Bronchial epithelial cell (primary cell): ENCODE measurements around the gene TTPAL. TPM values are rescaled to one million over a fixed set of nuclear protein-coding genes. Genes with fewer than 3 reads are reported as not detected.

Experiments
- DNase-seq: peaks from one replicate; pipeline ENCODE4 v3.0.0-alpha.2; 2010; ENCODE audit warnings: low read depth
- FAIRE-seq: peaks from 2 replicates; lab custom pipeline; 2011; peaks lifted over from hg19 to GRCh38; lab: Jason Lieb, UNC
- H3K27me3 ChIP-seq: 2 replicates; pipeline ENCODE4 v1.5.1; 2011; ENCODE audit warnings: low read length; ENCODE audit not compliant: control insufficient read depth, insufficient read depth
- H3K36me3 ChIP-seq: 2 replicates; pipeline ENCODE4 v1.5.1; 2011; ENCODE audit warnings: low read length; ENCODE audit not compliant: control insufficient read depth, insufficient read depth
- H3K4me3 ChIP-seq: 2 replicates; pipeline ENCODE4 v1.5.1; 2011; ENCODE audit warnings: mild to moderate bottlenecking, low read depth, low read length, control low read depth
- CTCF ChIP-seq: IDR thresholded peaks from 2 replicates; pipeline ENCODE4 v1.5.1; 2011; ENCODE audit warnings: mild to moderate bottlenecking, moderate library complexity, low read length, control low read depth, inconsistent platforms; ENCODE audit not compliant: insufficient read depth, severe bottlenecking
- total RNA-seq: library from RNA; depleted of rRNA; stranded (reverse); fragments of >200 nt; gene quantifications from 2 replicates; pipeline ENCODE4 v1.2.1, GENCODE V29; 2014

Gene TTPAL
- total RNA-seq, 1 donor from 2014 or later, result 9.0 TPM

- DNase-seq (no peak), FAIRE-seq (no peak)
- no peak overlapping the region for H3K4me3 ChIP-seq
- H3K27me3 ChIP-seq, result peaks cover 3% of the 10 kb centered on the region
- no peaks in the 10 kb centered on the region for H3K36me3 ChIP-seq
- TF ChIP-seq CTCF, result no peak
Measured at GRCh38 chr20:44455126-44455525, 20.5 kb upstream of the TTPAL start.

- TF ChIP-seq CTCF, result no peak
- Histone ChIP-seq H3K27me3 (no peaks in the 10 kb centered on the region), H3K36me3 (no peaks in the 10 kb centered on the region), H3K4me3 (no peak overlapping the region)
- DNase-seq (no peak), FAIRE-seq (no peak)
Measured at GRCh38 chr20:44456611-44457010, 19.1 kb upstream of the TTPAL start.

GRCh38 chr20:44457016-44457415 lies 18.7 kb upstream of the TTPAL start:
- DNase-seq (no peak), FAIRE-seq (no peak)
- Histone ChIP-seq H3K36me3 (no peaks in the 10 kb centered on the region), H3K27me3 (no peaks in the 10 kb centered on the region), H3K4me3 (no peak overlapping the region)
- TF ChIP-seq CTCF, result no peak

GRCh38 chr20:44459271-44459670 lies 16.4 kb upstream of the TTPAL start:
- FAIRE-seq, result no peak
- TF ChIP-seq CTCF, result no peak
- DNase-seq, result no peak

GRCh38 chr20:44460795-44461141 lies 14.9 kb upstream of the TTPAL start:
- peak; percentile 47 for TF ChIP-seq CTCF
- Histone ChIP-seq H3K4me3 (no peak overlapping the region), H3K36me3 (no peaks in the 10 kb centered on the region), H3K27me3 (no peaks in the 10 kb centered on the region)
- peak; percentile 43 for DNase-seq
- FAIRE-seq, result no peak

More at GRCh38 chr20:44459271-44459670, 16.4 kb upstream of the TTPAL start:
- Histone ChIP-seq H3K27me3 (no peaks in the 10 kb centered on the region), H3K4me3 (no peak overlapping the region), H3K36me3 (no peaks in the 10 kb centered on the region)

- no peak overlapping the region for H3K4me3 ChIP-seq
- FAIRE-seq, result no peak
Measured at GRCh38 chr20:44461142-44461802, 14.4 kb upstream of the TTPAL start.

More at GRCh38 chr20:44461142-44461802, 14.4 kb upstream of the TTPAL start:
- Histone ChIP-seq H3K36me3 (no peaks in the 10 kb centered on the region), H3K27me3 (no peaks in the 10 kb centered on the region)
- TF ChIP-seq CTCF, result no peak
- no peak for DNase-seq
